Measurements from ENCODE around the gene TRAPPC14. TPM values are rescaled to one million over a fixed set of nuclear protein-coding genes. Genes with fewer than 3 reads are reported as not detected.
"Not testable (repeated sequence)": the region's sequence is repeated elsewhere in the genome, so short reads cannot be mapped to it uniquely, and the experiment has no call there.

TRAPPC14 gene
- total RNA-seq, 2 donors from 2014 or later, result 7.3 to 27.7 TPM

DNA sequence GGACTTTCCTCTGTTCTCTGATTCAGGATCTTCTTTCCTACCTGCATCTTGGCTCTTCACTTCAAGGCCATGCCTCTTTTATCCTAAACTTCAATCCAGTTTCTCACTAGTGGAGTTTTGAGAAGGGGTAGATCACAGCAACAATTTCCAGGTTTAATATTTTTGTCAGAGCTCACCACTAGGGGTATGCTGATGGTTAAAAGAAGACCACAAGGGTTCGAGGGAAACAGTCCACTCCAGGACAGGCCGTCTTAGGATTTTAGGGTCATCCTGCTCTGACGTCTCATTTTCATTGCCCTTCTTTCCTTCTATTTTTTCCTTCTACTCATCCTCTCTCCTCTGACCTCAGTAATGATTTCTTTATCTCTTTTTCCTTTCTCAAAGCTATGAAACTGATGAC lies 30.5 kb upstream of the TRAPPC14 start:
- Histone ChIP-seq H3K27ac (no peak overlapping the region), H3K36me3 (replicated peaks in 1 of 2; ENCODE audit: insufficient read depth in 1 of 2, low read depth in 2 of 2) (no peaks in the 10 kb centered on the region), H3K9me3 (no peaks in the 10 kb centered on the region), H3K27me3 (no peaks in the 10 kb centered on the region), H3K4me1 (no peaks in the 10 kb centered on the region), H3K4me3 (no peak overlapping the region)
- ATAC-seq (no peak), DNase-seq (no peak)
- 62 to 64% methylated on average over 3 of the region's 3 CpGs for WGBS, 2 donors
- intact Hi-C loops (cut with DNase I), result no loop called here
- no peak for TF ChIP-seq POLR2A (IDR thresholded peaks at IDR 0.05)
- TF ChIP-seq, protein P1, sequence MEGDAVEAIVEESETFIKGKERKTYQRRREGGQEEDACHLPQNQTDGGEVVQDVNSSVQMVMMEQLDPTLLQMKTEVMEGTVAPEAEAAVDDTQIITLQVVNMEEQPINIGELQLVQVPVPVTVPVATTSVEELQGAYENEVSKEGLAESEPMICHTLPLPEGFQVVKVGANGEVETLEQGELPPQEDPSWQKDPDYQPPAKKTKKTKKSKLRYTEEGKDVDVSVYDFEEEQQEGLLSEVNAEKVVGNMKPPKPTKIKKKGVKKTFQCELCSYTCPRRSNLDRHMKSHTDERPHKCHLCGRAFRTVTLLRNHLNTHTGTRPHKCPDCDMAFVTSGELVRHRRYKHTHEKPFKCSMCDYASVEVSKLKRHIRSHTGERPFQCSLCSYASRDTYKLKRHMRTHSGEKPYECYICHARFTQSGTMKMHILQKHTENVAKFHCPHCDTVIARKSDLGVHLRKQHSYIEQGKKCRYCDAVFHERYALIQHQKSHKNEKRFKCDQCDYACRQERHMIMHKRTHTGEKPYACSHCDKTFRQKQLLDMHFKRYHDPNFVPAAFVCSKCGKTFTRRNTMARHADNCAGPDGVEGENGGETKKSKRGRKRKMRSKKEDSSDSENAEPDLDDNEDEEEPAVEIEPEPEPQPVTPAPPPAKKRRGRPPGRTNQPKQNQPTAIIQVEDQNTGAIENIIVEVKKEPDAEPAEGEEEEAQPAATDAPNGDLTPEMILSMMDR (IDR thresholded peaks at IDR 0.05), result no peak

GRCh38 chr7:100185726-100186125 lies 27.2 kb upstream of the TRAPPC14 start:
- Histone ChIP-seq H3K27ac (no peak overlapping the region), H3K27me3 (no peaks in the 10 kb centered on the region), H3K36me3 (replicated peaks in 1 of 2; ENCODE audit: insufficient read depth in 1 of 2, low read depth in 2 of 2) (no peaks in the 10 kb centered on the region), H3K9me3 (no peaks in the 10 kb centered on the region), H3K4me1 (no peaks in the 10 kb centered on the region), H3K4me3 (no peak overlapping the region)
- 77% methylated on average over 2 of the region's 2 CpGs for WGBS, 2 donors
- DNase-seq, result no peak
- no peak for ATAC-seq
- intact Hi-C loops (cut with DNase I), result no loop called here
- no peak for TF ChIP-seq POLR2A (IDR thresholded peaks at IDR 0.05)
- TF ChIP-seq, protein P1 (IDR thresholded peaks at IDR 0.05), result no peak

GRCh38 chr7:100183090-100183489 lies 24.6 kb upstream of the TRAPPC14 start:
- H3K4me3 ChIP-seq; H3K4me1 ChIP-seq; H3K27ac ChIP-seq; DNase-seq; H3K27me3 ChIP-seq; ATAC-seq; H3K36me3 ChIP-seq (replicated peaks in 1 of 2; ENCODE audit: insufficient read depth in 1 of 2, low read depth in 2 of 2); H3K9me3 ChIP-seq; intact Hi-C loops (cut with DNase I): not testable (repeated sequence)
- 69 to 70% methylated on average over 6 of the region's 6 CpGs for WGBS, 2 donors

DNA sequence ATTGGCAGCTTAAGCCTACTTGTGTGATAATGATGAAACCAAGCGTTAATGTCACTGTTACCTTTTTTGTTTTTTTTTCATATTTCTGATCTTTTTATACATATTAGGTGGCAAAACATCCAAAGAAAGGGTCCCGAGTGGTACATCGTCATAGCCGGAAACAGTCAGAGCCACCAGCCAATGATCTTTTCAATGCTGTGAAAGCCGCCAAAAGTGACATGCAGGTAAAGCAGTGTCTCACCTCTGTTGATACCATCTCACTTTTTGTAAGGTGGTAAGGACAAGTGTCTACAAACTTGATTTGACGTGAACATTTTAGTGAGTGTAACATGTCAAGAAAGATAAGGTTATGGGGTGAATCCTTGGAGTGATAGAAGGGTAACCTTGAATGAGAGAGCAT lies 24.1 kb upstream of the TRAPPC14 start:
- H3K27ac ChIP-seq; H3K27me3 ChIP-seq; H3K9me3 ChIP-seq; intact Hi-C loops (cut with DNase I); DNase-seq; H3K4me1 ChIP-seq; H3K36me3 ChIP-seq (replicated peaks in 1 of 2; ENCODE audit: insufficient read depth in 1 of 2, low read depth in 2 of 2); ATAC-seq; H3K4me3 ChIP-seq: not testable (repeated sequence)
- 58 to 73% methylated on average over 6 of the region's 6 CpGs for WGBS, 2 donors

DNA sequence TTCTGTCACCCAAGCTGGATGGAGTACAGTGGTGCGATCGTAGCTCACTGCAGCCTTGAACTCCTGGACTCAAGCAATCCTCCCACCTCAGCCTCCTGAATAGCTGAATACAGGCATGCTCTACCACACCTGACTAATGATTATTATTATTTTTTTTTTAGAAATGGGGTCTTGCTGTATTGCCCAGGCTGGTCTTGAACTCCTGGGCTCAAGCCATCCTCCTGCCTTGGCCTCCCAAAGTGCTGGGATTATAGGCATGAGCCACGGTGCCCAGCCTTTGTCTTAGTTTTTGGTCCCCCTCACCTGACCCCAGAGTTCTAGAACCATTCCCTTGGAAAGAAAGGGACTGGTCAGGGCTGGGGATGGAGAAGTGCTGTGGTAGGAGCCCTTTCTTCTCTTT lies 21.6 kb upstream of the TRAPPC14 start:
- 82 to 95% methylated on average over 3 of the region's 3 CpGs for WGBS, 2 donors
- H3K27me3 ChIP-seq; H3K27ac ChIP-seq; H3K4me3 ChIP-seq; DNase-seq; intact Hi-C loops (cut with DNase I); H3K36me3 ChIP-seq (replicated peaks in 1 of 2; ENCODE audit: insufficient read depth in 1 of 2, low read depth in 2 of 2); ATAC-seq; H3K9me3 ChIP-seq: not testable (repeated sequence)
- H3K4me1 ChIP-seq, result peaks cover 13% of the 10 kb centered on the region

DNA sequence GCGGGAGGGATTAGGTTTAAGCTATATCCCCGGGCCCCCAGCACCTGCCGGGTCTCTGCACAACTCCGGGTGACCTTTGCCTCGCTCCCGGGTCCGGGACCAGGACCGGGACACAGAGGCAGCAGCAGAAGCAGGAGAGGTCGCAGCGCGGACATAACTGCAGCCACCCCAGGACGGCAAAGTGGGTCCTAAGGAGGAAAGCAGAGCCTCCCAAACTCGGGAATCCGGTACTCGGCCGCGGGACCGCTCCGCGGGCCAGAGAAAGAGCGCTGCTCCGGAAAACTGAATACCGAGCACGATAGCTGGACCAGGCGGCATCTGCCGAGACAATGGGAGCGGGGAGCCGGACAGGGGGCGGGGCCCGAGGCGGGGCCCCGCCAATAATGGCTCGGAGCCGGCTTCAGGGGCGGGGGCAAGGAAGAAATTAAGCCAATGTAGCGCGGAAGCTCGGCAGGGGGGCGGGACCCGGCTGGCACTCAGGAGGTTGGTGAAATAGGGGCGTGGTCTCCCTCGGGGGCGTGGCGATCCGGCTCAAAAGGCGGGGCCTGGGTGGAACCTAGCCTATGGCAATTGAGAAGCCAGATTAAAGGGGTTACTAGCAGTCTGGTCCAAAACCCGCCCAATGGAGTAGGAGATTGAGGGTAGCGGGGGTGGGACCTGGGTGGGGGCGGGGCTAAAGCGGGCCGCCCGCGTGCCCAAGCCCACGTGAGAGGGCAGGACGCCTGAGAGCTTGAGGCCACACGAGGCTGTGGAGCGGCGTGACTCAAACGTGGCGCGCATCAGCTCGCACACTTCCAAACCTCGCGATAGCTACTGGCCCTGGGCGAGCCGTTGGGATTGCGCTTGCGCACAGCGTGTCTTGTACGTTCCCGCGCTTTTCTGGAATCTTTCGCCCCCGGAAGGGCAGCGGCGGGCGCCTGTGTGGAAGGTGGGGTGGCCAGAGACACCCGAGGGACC lies 18.8 kb upstream of the TRAPPC14 start, which contains the start of the genes GPC2 and STAG3:
GPC2 (minus strand) TSS at position 337 of the 957 bp plus-strand sequence; CDS start at position 155, 182 bp downstream.
STAG3 (plus strand) TSS at position 874 of the 957 bp plus-strand sequence. CDS start 2,639 bp downstream, outside the sequence.
- Histone ChIP-seq H3K27ac (no peak within 1 kb of the TSS), H3K4me3 (peak within 1 kb of the TSS in 1 of 2 donors; percentile 15), H3K4me1 (peaks cover 13% of the 10 kb centered on the region), H3K9me3 (no peaks in the 10 kb centered on the region), H3K27me3 (peaks cover 0 to 6% of the 10 kb centered on the region in 2 donors), H3K36me3 (replicated peaks in 1 of 2; ENCODE audit: insufficient read depth in 1 of 2, low read depth in 2 of 2) (no peaks in the 10 kb centered on the region)
- ATAC-seq (peak; percentile 97), DNase-seq (peak; percentile 92 to 97 (median 95))
- WGBS, 2 donors, result 1 to 2% methylated on average over 24 to 61 of the region's 78 CpGs
- TF ChIP-seq, protein P1 (IDR thresholded peaks at IDR 0.05), result no peak
- intact Hi-C loops (cut with DNase I), result no loop called here
